Measurements from ENCODE around the gene HELZ. TPM values are rescaled to one million over a fixed set of nuclear protein-coding genes. Genes with fewer than 3 reads are reported as not detected.

The HELZ gene
- total RNA-seq, 2 experiments from 2014 or later, result 98.2 to 109 TPM

- H3K4me3 Mint-ChIP-seq, result no peak overlapping the region
Observed at GRCh38 chr17:67217446-67217845, 27.6 kb downstream of the HELZ start.

GRCh38 chr17:67216578-67217320 lies 28.2 kb downstream of the HELZ start:
- no peak for DNase-seq
- no peak overlapping the region for H3K4me3 Mint-ChIP-seq
- CTCF ChIA-PET, result interaction anchor here (0.5 kb wide), 1 partner anchor 1156 kb away, joined by 3 read pairs; no protein-coding TSS in a partner anchor
- H3K4me1 Mint-ChIP-seq, result peaks cover 21% of the 10 kb centered on the region
- POLR2A ChIA-PET, result no interaction called here
- H3K27me3 Mint-ChIP-seq, result no peaks in the 10 kb centered on the region
- H3K27ac Mint-ChIP-seq, result no peak overlapping the region
- peaks cover 36% of the 10 kb centered on the region for H3K36me3 Mint-ChIP-seq (ENCODE audit: low read depth)
- H3K9me3 Mint-ChIP-seq, result no peaks in the 10 kb centered on the region

More at GRCh38 chr17:67217446-67217845, 27.6 kb downstream of the HELZ start:
- CTCF ChIA-PET, result interaction anchor here (0.5 to 1.6 kb wide), 2 partner anchors 76 to 1155 kb away, joined by 3 to 7 read pairs; no protein-coding TSS in a partner anchor
- Mint-ChIP-seq H3K9me3 (no peaks in the 10 kb centered on the region), H3K27ac (no peak overlapping the region), H3K4me1 (peaks cover 22% of the 10 kb centered on the region), H3K36me3 (ENCODE audit: low read depth) (peaks cover 35% of the 10 kb centered on the region), H3K27me3 (no peaks in the 10 kb centered on the region)
- DNase-seq, result no peak
- POLR2A ChIA-PET, result no interaction called here

GRCh38 chr17:67215991-67216421 lies 29.0 kb downstream of the HELZ start:
- peaks cover 36% of the 10 kb centered on the region for H3K36me3 Mint-ChIP-seq (ENCODE audit: low read depth)
- no peak overlapping the region for H3K4me3 Mint-ChIP-seq
- ChIA-PET CTCF (interaction anchor here (2.2 kb wide), 1 partner anchor 77 kb away, joined by 5 read pairs; no protein-coding TSS in a partner anchor), POLR2A (interaction anchor here (0.9 kb wide), 1 partner anchor 73 kb away, joined by 3 read pairs; no protein-coding TSS in a partner anchor)
- H3K9me3 Mint-ChIP-seq, result no peaks in the 10 kb centered on the region
- H3K4me1 Mint-ChIP-seq, result peaks cover 16% of the 10 kb centered on the region
- H3K27ac Mint-ChIP-seq, result no peak overlapping the region
- H3K27me3 Mint-ChIP-seq, result no peaks in the 10 kb centered on the region
- DNase-seq, result no peak

GRCh38 chr17:67212714-67213417 lies 32.1 kb downstream of the HELZ start:
- H3K27ac Mint-ChIP-seq, result no peak overlapping the region
- peaks cover 17% of the 10 kb centered on the region for H3K4me1 Mint-ChIP-seq
- ChIA-PET POLR2A (no interaction called here), CTCF (interaction anchor here (0.6 to 1.2 kb wide), 2 partner anchors 12 to 664 kb away, joined by 3 to 4 read pairs; no protein-coding TSS in a partner anchor)
- no peak for DNase-seq
- H3K4me3 Mint-ChIP-seq, result no peak overlapping the region
- H3K9me3 Mint-ChIP-seq, result no peaks in the 10 kb centered on the region
- H3K27me3 Mint-ChIP-seq, result no peaks in the 10 kb centered on the region
- H3K36me3 Mint-ChIP-seq (ENCODE audit: low read depth), result peaks cover 37% of the 10 kb centered on the region

- Mint-ChIP-seq H3K27ac (no peak overlapping the region), H3K36me3 (ENCODE audit: low read depth) (peaks cover 39% of the 10 kb centered on the region), H3K4me3 (no peak overlapping the region), H3K9me3 (no peaks in the 10 kb centered on the region), H3K4me1 (peaks cover 17% of the 10 kb centered on the region), H3K27me3 (no peaks in the 10 kb centered on the region)
- DNase-seq, result no peak
- POLR2A ChIA-PET, result no interaction called here
- CTCF ChIA-PET, result interaction anchor here (0.6 to 1.2 kb wide), 3 partner anchors 11 to 663 kb away, joined by 3 to 4 read pairs (median 3); no protein-coding TSS in a partner anchor
Observed at GRCh38 chr17:67212231-67212630, 32.8 kb downstream of the HELZ start.

- POLR2A ChIA-PET, result no interaction called here
- no peaks in the 10 kb centered on the region for H3K27me3 Mint-ChIP-seq
- CTCF ChIA-PET, result interaction anchor here (0.6 to 1.2 kb wide), 3 partner anchors 11 to 129 kb away, joined by 3 to 4 read pairs (median 4); no protein-coding TSS in a partner anchor
Observed at GRCh38 chr17:67211742-67212141, 33.3 kb downstream of the HELZ start.

GRCh38 chr17:67210915-67211314 lies 34.1 kb downstream of the HELZ start:
- DNase-seq, result no peak
- H3K4me3 Mint-ChIP-seq, result no peak overlapping the region
- H3K9me3 Mint-ChIP-seq, result no peaks in the 10 kb centered on the region
- H3K27ac Mint-ChIP-seq, result no peak overlapping the region
- H3K27me3 Mint-ChIP-seq, result no peaks in the 10 kb centered on the region
- peaks cover 41% of the 10 kb centered on the region for H3K36me3 Mint-ChIP-seq (ENCODE audit: low read depth)
- CTCF ChIA-PET, result interaction anchor here (1.2 kb wide), 1 partner anchor 9 kb away, joined by 3 read pairs; no protein-coding TSS in a partner anchor
- POLR2A ChIA-PET, result no interaction called here
- peaks cover 17% of the 10 kb centered on the region for H3K4me1 Mint-ChIP-seq

More at GRCh38 chr17:67211742-67212141, 33.3 kb downstream of the HELZ start:
- H3K27ac Mint-ChIP-seq, result no peak overlapping the region
- H3K4me3 Mint-ChIP-seq, result no peak overlapping the region
- no peak for DNase-seq
- no peaks in the 10 kb centered on the region for H3K9me3 Mint-ChIP-seq
- peaks cover 17% of the 10 kb centered on the region for H3K4me1 Mint-ChIP-seq
- peaks cover 39% of the 10 kb centered on the region for H3K36me3 Mint-ChIP-seq (ENCODE audit: low read depth)

- POLR2A ChIA-PET, result interaction anchor here (2.1 kb wide), 1 partner anchor 8 kb away, joined by 4 read pairs; no protein-coding TSS in a partner anchor
- Mint-ChIP-seq H3K4me1 (peaks cover 16% of the 10 kb centered on the region), H3K36me3 (ENCODE audit: low read depth) (peaks cover 52% of the 10 kb centered on the region), H3K27me3 (no peaks in the 10 kb centered on the region), H3K4me3 (no peak overlapping the region), H3K27ac (no peak overlapping the region), H3K9me3 (no peaks in the 10 kb centered on the region)
- DNase-seq, result no peak
- CTCF ChIA-PET, result no interaction called here
Observed at GRCh38 chr17:67208232-67208631, 36.8 kb downstream of the HELZ start.

- Mint-ChIP-seq H3K36me3 (ENCODE audit: low read depth) (peaks cover 57% of the 10 kb centered on the region), H3K4me3 (no peak overlapping the region), H3K27ac (no peak overlapping the region), H3K4me1 (peaks cover 7% of the 10 kb centered on the region), H3K27me3 (no peaks in the 10 kb centered on the region), H3K9me3 (no peaks in the 10 kb centered on the region)
- ChIA-PET CTCF (interaction anchor here (1.5 kb wide), 1 partner anchor 25 kb away, joined by 3 read pairs; no protein-coding TSS in a partner anchor), POLR2A (no interaction called here)
- DNase-seq, result no peak
Observed at GRCh38 chr17:67203818-67204217, 41.2 kb downstream of the HELZ start.

GRCh38 chr17:67202503-67202902 lies 42.5 kb downstream of the HELZ start:
- Mint-ChIP-seq H3K4me1 (peaks cover 2% of the 10 kb centered on the region), H3K36me3 (ENCODE audit: low read depth) (peaks cover 57% of the 10 kb centered on the region), H3K4me3 (no peak overlapping the region), H3K27me3 (no peaks in the 10 kb centered on the region), H3K27ac (no peak overlapping the region), H3K9me3 (peaks cover 2% of the 10 kb centered on the region)
- ChIA-PET CTCF (interaction anchor here (1.5 to 2.9 kb wide), 2 partner anchors 19 to 91 kb away, joined by 3 to 9 read pairs; no protein-coding TSS in a partner anchor), POLR2A (no interaction called here)
- DNase-seq, result no peak

GRCh38 chr17:67200727-67201301 lies 44.2 kb downstream of the HELZ start:
- Mint-ChIP-seq H3K9me3 (peaks cover 6% of the 10 kb centered on the region), H3K4me1 (peaks cover 9% of the 10 kb centered on the region), H3K27me3 (no peaks in the 10 kb centered on the region), H3K27ac (no peak overlapping the region), H3K36me3 (ENCODE audit: low read depth) (peaks cover 70% of the 10 kb centered on the region), H3K4me3 (no peak overlapping the region)
- ChIA-PET POLR2A (interaction anchor here (1.1 kb wide), 1 partner anchor 8 kb away, joined by 4 read pairs; no protein-coding TSS in a partner anchor), CTCF (interaction anchor here (1.1 to 2.9 kb wide), 9 partner anchors 11 to 88 kb away, joined by 3 to 9 read pairs (median 3); no protein-coding TSS in a partner anchor)
- no peak for DNase-seq

- ChIA-PET POLR2A (no interaction called here), CTCF (no interaction called here)
- no peak overlapping the region for H3K27ac Mint-ChIP-seq
- peaks cover 6% of the 10 kb centered on the region for H3K9me3 Mint-ChIP-seq
- no peak for DNase-seq
- H3K27me3 Mint-ChIP-seq, result no peaks in the 10 kb centered on the region
- no peak overlapping the region for H3K4me3 Mint-ChIP-seq
- peaks cover 11% of the 10 kb centered on the region for H3K4me1 Mint-ChIP-seq
- H3K36me3 Mint-ChIP-seq (ENCODE audit: low read depth), result peaks cover 72% of the 10 kb centered on the region
Observed at GRCh38 chr17:67198131-67198530, 46.9 kb downstream of the HELZ start.
